A549 (cell line): ENCODE data around the gene ITPRIP. TPM values are rescaled to one million over a fixed set of nuclear protein-coding genes. Genes with fewer than 3 reads are reported as not detected.

ENCODE experiments used
- ATAC-seq, 2 experiments: fragments of 200-7000 bp in 1 of 2; fragments of >200 bp in 1 of 2; cut with Nextera tagmentation in 1 of 2; cut with Tn5 transposase in 1 of 2; 3 replicates each; pipeline versions ENCODE4 v1.8.0 to v1.9.1; 2018 to 2020; ENCODE audit warnings: mild to moderate bottlenecking in 1 of 2, moderate library complexity in 1 of 2
- CTCF ChIA-PET: fragments of 300-600 bp; sonication (Branson Sonifier 250); formaldehyde crosslinking; extraction: SDS; loops from one replicate; lab custom pipeline; 2021; ENCODE audit warnings: antibody characterized with exemption, inconsistent platforms; lab: Yijun Ruan, JAX
- POLR2A ChIA-PET: fragments of 350-600 bp; formaldehyde crosslinking; extraction: SDS; loops from one replicate; lab custom pipeline; 2021; ENCODE audit warnings: antibody characterized with exemption, inconsistent platforms; lab: Yijun Ruan, JAX
- DNase-seq, 2 experiments: peaks; one replicate each; pipeline versions ENCODE4 v3.0.0 to v3.0.0-alpha.2; 2011 to 2016; ENCODE audit warnings: low read depth in 1 of 2, low spot score in 1 of 2
- FAIRE-seq: peaks from 2 replicates; lab custom pipeline; 2011; peaks lifted over from hg19 to GRCh38; lab: Jason Lieb, UNC
- H3K27ac ChIP-seq, 2 experiments: fragments of >200 bp; sonication (Bioruptor Twin); formaldehyde crosslinking; 3 replicates each; pipeline ENCODE4 v1.5.1; 2016 to 2017
- H3K4me1 ChIP-seq: fragments of >200 bp; sonication (Bioruptor Twin); formaldehyde crosslinking; 3 replicates; pipeline ENCODE4 v1.6.1; 2016
- H3K4me2 ChIP-seq: fragments of >200 bp; sonication (Bioruptor Twin); formaldehyde crosslinking; 3 replicates; pipeline ENCODE4 v1.6.1; 2016
- H3K4me3 ChIP-seq: fragments of >200 bp; sonication (Bioruptor Twin); formaldehyde crosslinking; 3 replicates; pipeline ENCODE4 v1.5.1; 2016
- H3K9me3 ChIP-seq: fragments of >200 bp; sonication (Bioruptor Twin); formaldehyde crosslinking; 3 replicates; pipeline ENCODE4 v1.6.1; 2016
- ATOH8 ChIP-seq: fragments of 250-450 bp; sonication (Bioruptor Pico); IDR thresholded peaks from 2 replicates; pipeline ENCODE4 v1.5.0; 2020; ENCODE audit warnings: low read depth, mild to moderate bottlenecking, moderate library complexity
- BCL3 ChIP-seq: fragments of >200 bp; sonication (Bioruptor Twin); formaldehyde crosslinking; IDR thresholded peaks from 3 replicates; pipeline ENCODE4 v1.6.1; 2016
- BHLHE40 ChIP-seq: IDR thresholded peaks from 2 replicates; pipeline ENCODE4 v1.6.1; 2012; ENCODE audit warnings: low read depth, low read length, inconsistent platforms
- CBX2 ChIP-seq: fragments of 200-600 bp; sonication (generic); IDR thresholded peaks from 2 replicates; pipeline ENCODE4 v1.6.1; 2016; ENCODE audit warnings: low read depth, mild to moderate bottlenecking, borderline replicate concordance
- CBX8 ChIP-seq: fragments of 200-600 bp; sonication (generic); IDR thresholded peaks from 2 replicates; pipeline ENCODE4 v1.6.1; 2016
- CHD2 ChIP-seq: fragments of 150-350 bp; IDR thresholded peaks from 2 replicates; pipeline ENCODE4 v1.6.1; 2014; ENCODE audit warnings: low read length; ENCODE audit not compliant: partially characterized antibody
- CHD4 ChIP-seq: fragments of 200-600 bp; sonication (generic); IDR thresholded peaks from 2 replicates; pipeline ENCODE4 v1.6.1; 2016; ENCODE audit warnings: antibody characterized with exemption, mild to moderate bottlenecking, borderline replicate concordance
- EHF ChIP-seq: fragments of 250-450 bp; sonication (Bioruptor Pico); IDR thresholded peaks from 2 replicates; pipeline ENCODE4 v1.5.0; 2020; ENCODE audit warnings: mild to moderate bottlenecking
- GATA3 ChIP-seq: IDR thresholded peaks from 2 replicates; pipeline ENCODE4 v1.6.1; 2012; ENCODE audit warnings: borderline replicate concordance
- HOXA7 ChIP-seq: fragments of 250-450 bp; sonication (Bioruptor Pico); IDR thresholded peaks from 2 replicates; pipeline ENCODE4 v1.5.0; 2020; ENCODE audit warnings: mild to moderate bottlenecking, moderate library complexity
- JUN ChIP-seq, 2 experiments: fragments of >200 bp; sonication (Bioruptor Twin); formaldehyde crosslinking; IDR thresholded peaks; 2 replicates in 1 of 2; 3 replicates in 1 of 2; pipeline ENCODE4 v1.6.1; 2016 to 2017
- KDM5A ChIP-seq: fragments of 200-600 bp; sonication (generic); IDR thresholded peaks from 2 replicates; pipeline ENCODE4 v1.6.1; 2016; ENCODE audit warnings: antibody characterized with exemption, mild to moderate bottlenecking
- MAFK ChIP-seq: fragments of 450-650 bp; IDR thresholded peaks from 2 replicates; pipeline ENCODE4 v1.6.1; 2014; ENCODE audit not compliant: partially characterized antibody
- MAZ ChIP-seq: fragments of 150-350 bp; IDR thresholded peaks from 2 replicates; pipeline ENCODE4 v1.6.1; 2014; ENCODE audit warnings: antibody characterized with exemption, low read depth, low read length, borderline replicate concordance
- MYC ChIP-seq: IDR thresholded peaks from 2 replicates; pipeline ENCODE4 v1.6.1; 2012; ENCODE audit warnings: mild to moderate bottlenecking, inconsistent platforms, low read length, improper control_type of control experiment, borderline replicate concordance
- NFE2L2 ChIP-seq: fragments of 150-350 bp; conservative IDR thresholded peaks from 2 replicates; pipeline ENCODE4 v1.6.1; 2014; ENCODE audit warnings: low read length
- POLR2AphosphoS2 ChIP-seq: conservative IDR thresholded peaks from 2 replicates; pipeline ENCODE4 v1.6.1; 2012; ENCODE audit warnings: low read length, improper control_type of control experiment, inconsistent platforms
- RCOR1 ChIP-seq: fragments of 150-350 bp; IDR thresholded peaks from 2 replicates; pipeline ENCODE4 v1.6.1; 2014; ENCODE audit warnings: antibody characterized with exemption, low read length, low read depth
- RNF2 ChIP-seq: fragments of 200-600 bp; sonication (generic); IDR thresholded peaks from 2 replicates; pipeline ENCODE4 v1.6.1; 2016; ENCODE audit warnings: low read depth, mild to moderate bottlenecking, antibody characterized with exemption, moderate library complexity, borderline replicate concordance
- SMC3 ChIP-seq: fragments of >200 bp; sonication (Bioruptor Twin); formaldehyde crosslinking; IDR thresholded peaks from 3 replicates; pipeline ENCODE4 v1.6.1; 2018; ENCODE audit warnings: inconsistent platforms
- SREBF2 ChIP-seq: fragments of 450-650 bp; IDR thresholded peaks from 2 replicates; pipeline ENCODE4 v1.6.1; 2014; ENCODE audit warnings: mild to moderate bottlenecking, moderate library complexity
- ZFP36 ChIP-seq: fragments of 450-650 bp; IDR thresholded peaks from 2 replicates; pipeline ENCODE4 v1.6.1; 2014; ENCODE audit warnings: borderline replicate concordance; ENCODE audit not compliant: partially characterized antibody
- ZNF302 ChIP-seq: fragments of 250-450 bp; sonication (Bioruptor Pico); IDR thresholded peaks from 2 replicates; pipeline ENCODE4 v1.9.0; 2021; ENCODE audit warnings: inconsistent platforms, mild to moderate bottlenecking, moderate library complexity
- WGBS: methylation state at CpG from one replicate; pipeline ENCODE4 v1.1.6; 2017; ENCODE audit errors: missing lambda C conversion rate; 5-methylcytosine and 5-hydroxymethylcytosine counted together
- polyA plus RNA-seq, 4 experiments: library from polyadenylated mRNA; depleted of rRNA in 3 of 4; stranded (reverse); fragments of >200 nt; fragmentation: RNase III in 1 of 4; extraction: RNeasy Plus Mini Kit Qiagen cat#74134 plus additional on column Dnase treatment in 1 of 4; gene quantifications; 2 replicates in 3 of 4; 3 replicates in 1 of 4; pipeline ENCODE4 v1.2.3, GENCODE V29; 2011 to 2017
- TF ChIP-seq, protein P1 (sequence below): fragments of >200 bp; sonication (Bioruptor Twin); formaldehyde crosslinking; IDR thresholded peaks from 3 replicates; pipeline ENCODE4 v1.5.1; 2016

The ITPRIP gene
- polyA plus RNA-seq, 2 of the 4 experiments (the other 2 are of a cell fraction), result 14.8 to 21.0 TPM

GRCh38 chr10:104349623-104350126 lies 11.4 kb upstream of the ITPRIP start (continued):
- no peak for TF ChIP-seq BCL3
- no peak for TF ChIP-seq EHF (CRISPR knock-in tag)
- TF ChIP-seq CHD4, result no peak
- TF ChIP-seq BHLHE40, result no peak

DNA sequence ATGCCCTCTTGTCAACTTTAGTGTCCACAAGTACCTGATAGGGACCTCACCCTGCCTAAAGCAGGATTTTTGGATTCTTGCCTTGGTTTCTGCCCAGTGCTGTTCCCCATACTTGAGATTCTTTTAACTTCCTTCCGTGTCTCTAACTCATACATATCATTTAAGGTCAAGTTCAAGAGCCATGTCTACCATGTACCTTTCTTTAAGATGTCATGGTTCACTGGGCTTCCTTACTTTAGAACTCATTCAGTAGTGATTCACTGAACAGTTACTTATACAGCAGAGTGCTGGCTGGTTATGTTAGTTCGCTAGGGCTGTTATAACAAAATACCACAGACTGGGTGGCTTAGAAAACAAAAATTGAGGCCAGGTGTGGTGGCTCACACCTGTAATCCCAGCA lies 10.3 kb upstream of the ITPRIP start:
- ATAC-seq (no peak), FAIRE-seq (peak; percentile 23), DNase-seq (no peak)
- Histone ChIP-seq H3K4me1 (peaks cover 16% of the 10 kb centered on the region), H3K27ac (peak overlapping the region in 1 of 2 experiments; percentile 74; a peak in 3 of 6 replicates), H3K9me3 (no peaks in the 10 kb centered on the region), H3K4me2 (no peak overlapping the region), H3K4me3 (no peak overlapping the region)
- ChIA-PET CTCF (interaction anchor here (3.2 to 13.2 kb wide), 6 partner anchors 12 to 71 kb away, joined by 36 to 339 read pairs (median 104); partner anchors contain the start of gene ITPRIP), POLR2A (no interaction called here)
- TF ChIP-seq BHLHE40, result no peak
- TF ChIP-seq SMC3, result no peak
- TF ChIP-seq HOXA7 (CRISPR knock-in tag), result no peak
- 78% methylated on average over 2 of the region's 2 CpGs for WGBS

DNA sequence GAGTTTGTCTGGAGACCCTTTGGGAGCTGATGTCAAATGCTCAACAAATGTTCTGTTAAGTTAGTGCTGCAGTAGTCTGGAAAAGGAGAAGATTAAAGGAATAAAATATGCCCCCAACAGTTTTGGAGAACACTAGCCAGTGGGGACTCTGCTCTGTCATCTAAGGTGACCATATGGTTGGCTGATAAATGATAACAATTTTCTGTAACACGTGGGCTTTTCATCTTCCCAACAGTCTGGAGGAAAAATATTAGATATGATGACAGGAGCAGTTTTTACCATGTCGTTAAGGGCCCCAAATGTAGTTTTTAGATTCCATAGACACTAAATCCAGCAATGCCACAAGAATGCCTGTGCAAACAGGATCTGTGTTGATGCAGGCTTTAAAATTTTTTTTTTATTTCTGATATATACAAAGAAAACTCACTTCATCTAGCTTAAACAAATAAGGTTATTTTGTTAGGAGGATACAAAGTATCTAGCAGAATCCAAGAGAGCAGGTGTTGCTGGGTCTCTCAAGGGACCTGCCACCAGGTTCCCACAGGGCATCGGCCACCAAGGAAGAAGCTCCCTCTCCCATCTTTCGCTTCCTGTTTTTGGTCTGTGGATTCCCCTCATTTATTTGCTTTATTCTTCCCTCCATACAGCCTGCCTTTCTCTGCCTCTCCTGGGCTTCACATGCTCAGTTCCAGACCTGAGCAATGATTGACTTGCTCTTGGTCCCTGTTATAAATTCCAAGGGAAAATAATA lies 9.2 kb upstream of the ITPRIP start:
- no peak for FAIRE-seq
- CTCF ChIA-PET, result interaction anchor here (1.1 to 13.2 kb wide), 7 partner anchors 9 to 73 kb away, joined by 3 to 339 read pairs (median 45); partner anchors contain the start of gene ITPRIP

GRCh38 chr10:104345941-104346340 lies 7.7 kb upstream of the ITPRIP start:
- no peak for FAIRE-seq
- no peak for DNase-seq
- 66% methylated on average over 4 of the region's 4 CpGs for WGBS
- no peak overlapping the region for H3K27ac ChIP-seq
- H3K9me3 ChIP-seq, result no peaks in the 10 kb centered on the region
- CTCF ChIA-PET, result interaction anchor here (1.0 to 13.2 kb wide), 5 partner anchors 11 to 72 kb away, joined by 3 to 339 read pairs (median 16); no protein-coding TSS in a partner anchor
- H3K4me3 ChIP-seq, result no peak overlapping the region
- ATAC-seq, result no peak
- TF ChIP-seq MAZ, result no peak
- no peak for TF ChIP-seq SMC3
- no peak for TF ChIP-seq SREBF2
- TF ChIP-seq ZFP36, result no peak
- TF ChIP-seq CHD2, result no peak
- no peak for TF ChIP-seq NFE2L2
- no peak for TF ChIP-seq MYC
- TF ChIP-seq JUN (IDR thresholded peaks at IDR 0.05), result no peak
- TF ChIP-seq ZNF302 (CRISPR knock-in tag), result no peak
- TF ChIP-seq KDM5A, result no peak
- TF ChIP-seq POLR2AphosphoS2, result no peak
- no peak for TF ChIP-seq RCOR1
- no peak for TF ChIP-seq GATA3
- TF ChIP-seq, protein P1, sequence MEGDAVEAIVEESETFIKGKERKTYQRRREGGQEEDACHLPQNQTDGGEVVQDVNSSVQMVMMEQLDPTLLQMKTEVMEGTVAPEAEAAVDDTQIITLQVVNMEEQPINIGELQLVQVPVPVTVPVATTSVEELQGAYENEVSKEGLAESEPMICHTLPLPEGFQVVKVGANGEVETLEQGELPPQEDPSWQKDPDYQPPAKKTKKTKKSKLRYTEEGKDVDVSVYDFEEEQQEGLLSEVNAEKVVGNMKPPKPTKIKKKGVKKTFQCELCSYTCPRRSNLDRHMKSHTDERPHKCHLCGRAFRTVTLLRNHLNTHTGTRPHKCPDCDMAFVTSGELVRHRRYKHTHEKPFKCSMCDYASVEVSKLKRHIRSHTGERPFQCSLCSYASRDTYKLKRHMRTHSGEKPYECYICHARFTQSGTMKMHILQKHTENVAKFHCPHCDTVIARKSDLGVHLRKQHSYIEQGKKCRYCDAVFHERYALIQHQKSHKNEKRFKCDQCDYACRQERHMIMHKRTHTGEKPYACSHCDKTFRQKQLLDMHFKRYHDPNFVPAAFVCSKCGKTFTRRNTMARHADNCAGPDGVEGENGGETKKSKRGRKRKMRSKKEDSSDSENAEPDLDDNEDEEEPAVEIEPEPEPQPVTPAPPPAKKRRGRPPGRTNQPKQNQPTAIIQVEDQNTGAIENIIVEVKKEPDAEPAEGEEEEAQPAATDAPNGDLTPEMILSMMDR, result no peak
- TF ChIP-seq CBX2, result no peak
- TF ChIP-seq CBX8, result no peak
- no peak for TF ChIP-seq HOXA7 (CRISPR knock-in tag)
- H3K4me2 ChIP-seq, result no peak overlapping the region
- peaks cover 11% of the 10 kb centered on the region for H3K4me1 ChIP-seq
- POLR2A ChIA-PET, result no interaction called here

More for the DNA sequence above, 9.2 kb upstream of the ITPRIP start:
- Histone ChIP-seq H3K4me1 (peaks cover 11% of the 10 kb centered on the region), H3K4me2 (no peak overlapping the region), H3K27ac (no peak overlapping the region), H3K9me3 (no peaks in the 10 kb centered on the region), H3K4me3 (no peak overlapping the region)
- TF ChIP-seq ATOH8 (CRISPR knock-in tag) (no peak), RNF2 (no peak), MAFK (peak; percentile 6)
- ATAC-seq, result no peak
- no peak for DNase-seq
- 54% methylated on average over 4 of the region's 4 CpGs for WGBS
- POLR2A ChIA-PET, result no interaction called here
